GM12874 (cell line): ENCODE data around the gene CAMTA1.

ENCODE experiments used
- CTCF ChIP-seq: IDR thresholded peaks from 2 replicates; pipeline ENCODE4 v1.5.1; 2011; ENCODE audit warnings: low read depth, mild to moderate bottlenecking, control low read depth, low read length, moderate library complexity; ENCODE audit not compliant: insufficient read depth

Gene CAMTA1

GRCh38 chr1:7543718-7544090 lies 758.5 kb downstream of the CAMTA1 start:
- TF ChIP-seq CTCF, result no peak

- no peak for TF ChIP-seq CTCF
These were observed 764.3 kb downstream of the CAMTA1 start for GRCh38 chr1:7549277-7550161.

GRCh38 chr1:7550261-7550865 lies 765.1 kb downstream of the CAMTA1 start:
- no peak for TF ChIP-seq CTCF

GRCh38 chr1:7550981-7551380 lies 765.7 kb downstream of the CAMTA1 start:
- TF ChIP-seq CTCF, result no peak

- TF ChIP-seq CTCF, result no peak
These were observed 766.2 kb downstream of the CAMTA1 start for GRCh38 chr1:7551442-7551841.

- no peak for TF ChIP-seq CTCF
These were observed 767.1 kb downstream of the CAMTA1 start for GRCh38 chr1:7552402-7552801.

- TF ChIP-seq CTCF, result no peak
These were observed 767.9 kb downstream of the CAMTA1 start for GRCh38 chr1:7553042-7553690.
